B cell (primary cell): ENCODE results near the gene BST2.

Source experiments
- EZH2 ChIP-seq: IDR thresholded peaks from 2 replicates; pipeline ENCODE4 v1.6.1; 2012; ENCODE audit warnings: borderline replicate concordance, low read depth, mild to moderate bottlenecking, moderate library complexity, low read length; ENCODE audit not compliant: insufficient read depth, poor library complexity, severe bottlenecking
- TF ChIP-seq, protein P1 (sequence below): fragments of 200-600 bp; IDR thresholded peaks from one replicate; pipeline ENCODE4 v1.8.0; 2022; ENCODE audit warnings: antibody characterized with exemption, mild to moderate bottlenecking

DNA sequence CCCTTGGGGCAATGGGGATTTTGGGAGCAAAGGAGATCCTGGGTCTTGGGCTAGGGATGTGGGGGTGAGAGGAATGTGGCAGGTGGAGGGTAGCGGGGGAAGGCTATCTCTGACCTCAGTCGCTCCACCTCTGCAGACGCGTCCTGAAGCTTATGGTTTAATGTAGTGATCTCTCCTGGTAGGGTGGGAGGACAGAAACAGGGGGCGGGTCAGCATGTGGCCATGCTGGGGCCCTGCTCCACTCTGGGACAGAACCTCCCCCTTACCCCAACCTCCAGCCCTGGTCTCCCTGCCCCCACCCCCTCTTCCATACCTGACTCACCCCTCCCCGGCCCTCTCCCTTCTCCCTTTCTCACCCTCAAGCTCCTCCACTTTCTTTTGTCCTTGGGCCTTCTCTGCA, 1.4 kb downstream of the BST2 start:
- TF ChIP-seq, protein P1, sequence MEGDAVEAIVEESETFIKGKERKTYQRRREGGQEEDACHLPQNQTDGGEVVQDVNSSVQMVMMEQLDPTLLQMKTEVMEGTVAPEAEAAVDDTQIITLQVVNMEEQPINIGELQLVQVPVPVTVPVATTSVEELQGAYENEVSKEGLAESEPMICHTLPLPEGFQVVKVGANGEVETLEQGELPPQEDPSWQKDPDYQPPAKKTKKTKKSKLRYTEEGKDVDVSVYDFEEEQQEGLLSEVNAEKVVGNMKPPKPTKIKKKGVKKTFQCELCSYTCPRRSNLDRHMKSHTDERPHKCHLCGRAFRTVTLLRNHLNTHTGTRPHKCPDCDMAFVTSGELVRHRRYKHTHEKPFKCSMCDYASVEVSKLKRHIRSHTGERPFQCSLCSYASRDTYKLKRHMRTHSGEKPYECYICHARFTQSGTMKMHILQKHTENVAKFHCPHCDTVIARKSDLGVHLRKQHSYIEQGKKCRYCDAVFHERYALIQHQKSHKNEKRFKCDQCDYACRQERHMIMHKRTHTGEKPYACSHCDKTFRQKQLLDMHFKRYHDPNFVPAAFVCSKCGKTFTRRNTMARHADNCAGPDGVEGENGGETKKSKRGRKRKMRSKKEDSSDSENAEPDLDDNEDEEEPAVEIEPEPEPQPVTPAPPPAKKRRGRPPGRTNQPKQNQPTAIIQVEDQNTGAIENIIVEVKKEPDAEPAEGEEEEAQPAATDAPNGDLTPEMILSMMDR: no peak
- TF ChIP-seq EZH2: no peak
